Parathyroid adenoma (tissue), 2 donors: ENCODE measurements around the gene CPA1.

Experiments used
- H2AFZ ChIP-seq: fragments of 300-600 bp; sonication (generic); one replicate; pipeline ENCODE4 v1.7.0; 2017; ENCODE audit warnings: antibody characterized with exemption, mild to moderate bottlenecking
- H3K27ac ChIP-seq: fragments of 300-600 bp; sonication (generic); one replicate; pipeline ENCODE4 v1.7.0; 2017
- H3K27me3 ChIP-seq: fragments of 300-600 bp; sonication (generic); one replicate; pipeline ENCODE4 v1.7.0; 2017; ENCODE audit warnings: low read length; ENCODE audit not compliant: control insufficient read depth, insufficient read depth
- H3K36me3 ChIP-seq: fragments of 300-600 bp; sonication (generic); one replicate; pipeline ENCODE4 v1.7.0; 2017; ENCODE audit warnings: low read length; ENCODE audit not compliant: control insufficient read depth, insufficient read depth
- H3K4me1 ChIP-seq: fragments of 300-600 bp; sonication (generic); one replicate; pipeline ENCODE4 v1.7.0; 2017; ENCODE audit warnings: control low read depth
- H3K4me2 ChIP-seq: fragments of 300-600 bp; sonication (generic); one replicate; pipeline ENCODE4 v1.7.0; 2017; ENCODE audit warnings: low read length
- H3K4me3 ChIP-seq: fragments of 300-600 bp; sonication (generic); one replicate; pipeline ENCODE4 v1.7.0; 2017; ENCODE audit warnings: low read depth, low read length
- H3K79me2 ChIP-seq: fragments of 300-600 bp; sonication (generic); one replicate; pipeline ENCODE4 v1.7.0; 2017; ENCODE audit warnings: control low read depth
- H3K9ac ChIP-seq: fragments of 300-600 bp; sonication (generic); one replicate; pipeline ENCODE4 v1.7.0; 2017; ENCODE audit warnings: mild to moderate bottlenecking
- H3K9me3 ChIP-seq: fragments of 300-600 bp; sonication (generic); one replicate; pipeline ENCODE4 v1.7.0; 2017; ENCODE audit warnings: low read length; ENCODE audit not compliant: control insufficient read depth
- CTCF ChIP-seq: fragments of 300-600 bp; sonication (generic); IDR thresholded peaks from one replicate; pipeline ENCODE4 v1.7.0; 2017; ENCODE audit warnings: antibody characterized with exemption, mild to moderate bottlenecking
- donor health status: primary hyperparathyroidism.

The CPA1 gene

GRCh38 chr7:130409712-130410072 is 29.4 kb downstream of the CPA1 start:
- Histone ChIP-seq H3K27me3 (no peaks in the 10 kb centered on the region), H3K36me3 (no peaks in the 10 kb centered on the region), H3K9me3 (no peaks in the 10 kb centered on the region), H3K4me3 (no peak overlapping the region), H3K4me2 (no peak overlapping the region), H3K79me2 (no peaks in the 10 kb centered on the region), H3K4me1 (no peaks in the 10 kb centered on the region), H2AFZ (no peak overlapping the region), H3K27ac (no peak overlapping the region), H3K9ac (no peak overlapping the region)
- no peak for TF ChIP-seq CTCF

GRCh38 chr7:130410868-130411541 is 30.7 kb downstream of the CPA1 start:
- no peaks in the 10 kb centered on the region for H3K4me1 ChIP-seq
- H3K4me3 ChIP-seq: no peak overlapping the region
- H3K79me2 ChIP-seq: no peaks in the 10 kb centered on the region
- H3K9me3 ChIP-seq: no peaks in the 10 kb centered on the region
- no peak overlapping the region for H3K27ac ChIP-seq
- H3K27me3 ChIP-seq: no peaks in the 10 kb centered on the region
- H2AFZ ChIP-seq: no peak overlapping the region
- no peak for TF ChIP-seq CTCF
- H3K9ac ChIP-seq: no peak overlapping the region
- H3K4me2 ChIP-seq: no peak overlapping the region
- H3K36me3 ChIP-seq: no peaks in the 10 kb centered on the region

DNA sequence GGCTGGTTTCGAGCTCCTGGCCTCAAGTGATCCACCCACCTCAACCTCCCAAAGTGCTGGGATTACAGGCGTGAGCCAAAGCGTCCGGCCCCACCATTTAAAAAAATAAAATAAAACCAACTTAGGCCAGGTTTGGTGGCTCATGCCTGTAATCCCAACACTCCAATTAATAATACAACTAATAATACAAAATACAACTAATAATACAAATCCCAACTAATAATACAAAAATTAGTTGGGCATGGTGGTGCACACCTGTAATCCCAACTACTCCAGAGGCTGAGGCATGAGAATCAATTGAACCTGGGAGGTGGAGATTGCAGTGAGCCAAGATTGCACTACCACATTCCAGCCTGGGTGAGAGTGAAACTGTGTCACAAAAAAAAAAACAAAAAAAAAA is 32.9 kb downstream of the CPA1 start:
- Histone ChIP-seq H3K4me3 (no peak overlapping the region), H3K9me3 (no peaks in the 10 kb centered on the region), H3K27ac (no peak overlapping the region), H3K79me2 (no peaks in the 10 kb centered on the region), H3K36me3 (no peaks in the 10 kb centered on the region), H3K4me2 (no peak overlapping the region), H3K9ac (no peak overlapping the region), H3K4me1 (no peaks in the 10 kb centered on the region), H2AFZ (no peak overlapping the region), H3K27me3 (no peaks in the 10 kb centered on the region)
- TF ChIP-seq CTCF: no peak

- Histone ChIP-seq H3K4me3 (no peak overlapping the region), H3K9me3 (no peaks in the 10 kb centered on the region), H3K4me2 (no peak overlapping the region), H3K27ac (no peak overlapping the region), H3K79me2 (no peaks in the 10 kb centered on the region), H3K9ac (no peak overlapping the region), H3K36me3 (no peaks in the 10 kb centered on the region), H3K27me3 (no peaks in the 10 kb centered on the region), H3K4me1 (no peaks in the 10 kb centered on the region), H2AFZ (no peak overlapping the region)
- TF ChIP-seq CTCF: no peak
Observed at GRCh38 chr7:130415006-130415405, 34.7 kb downstream of the CPA1 start.

- Histone ChIP-seq H3K9me3 (no peaks in the 10 kb centered on the region), H3K4me2 (no peak overlapping the region), H3K9ac (no peak overlapping the region), H3K36me3 (no peaks in the 10 kb centered on the region), H3K79me2 (no peaks in the 10 kb centered on the region), H2AFZ (no peak overlapping the region), H3K27ac (no peak overlapping the region), H3K4me3 (no peak overlapping the region), H3K27me3 (no peaks in the 10 kb centered on the region), H3K4me1 (no peaks in the 10 kb centered on the region)
- no peak for TF ChIP-seq CTCF
Observed at GRCh38 chr7:130417213-130417612, 36.9 kb downstream of the CPA1 start.
